ENCODE results near the gene TPPP2.
A peak's percentile ranks its signal among the peaks of the same experiment; 100 is the strongest.
"Not testable (repeated sequence)": the region's sequence is repeated elsewhere in the genome, so short reads cannot be mapped to it uniquely, and the experiment has no call there.

Gene TPPP2

GRCh38 chr14:21029917-21030316 lies at the start of gene TPPP2:
Gene TPPP2, plus strand, starts transcription at chr14:21030217. Its CDS starts 365 bp downstream, at chr14:21030582.
- DNase-seq (ENCODE audit: low spot score): no peak

DNA sequence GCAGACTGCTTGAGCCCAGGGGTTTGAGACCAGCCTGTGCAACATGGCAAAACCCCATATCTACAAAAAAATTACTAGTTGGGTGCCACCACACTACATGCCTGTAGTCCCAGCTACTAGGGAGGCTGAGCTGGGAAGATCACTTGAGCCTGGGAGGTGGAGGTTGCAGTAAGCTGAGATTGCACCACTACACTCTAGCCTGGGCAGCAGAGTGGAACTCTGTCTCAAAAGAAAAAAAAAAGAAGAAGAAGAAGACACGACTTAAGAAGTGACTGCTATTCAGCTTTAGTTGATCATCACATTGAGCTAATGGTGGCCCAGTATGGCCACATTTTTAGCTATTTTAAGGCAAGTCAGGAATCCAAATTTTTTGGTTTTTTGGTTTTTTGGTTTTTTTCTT lies 49.1 kb upstream of the TPPP2 start:
- no peak for DNase-seq (ENCODE audit: low spot score)

DNA sequence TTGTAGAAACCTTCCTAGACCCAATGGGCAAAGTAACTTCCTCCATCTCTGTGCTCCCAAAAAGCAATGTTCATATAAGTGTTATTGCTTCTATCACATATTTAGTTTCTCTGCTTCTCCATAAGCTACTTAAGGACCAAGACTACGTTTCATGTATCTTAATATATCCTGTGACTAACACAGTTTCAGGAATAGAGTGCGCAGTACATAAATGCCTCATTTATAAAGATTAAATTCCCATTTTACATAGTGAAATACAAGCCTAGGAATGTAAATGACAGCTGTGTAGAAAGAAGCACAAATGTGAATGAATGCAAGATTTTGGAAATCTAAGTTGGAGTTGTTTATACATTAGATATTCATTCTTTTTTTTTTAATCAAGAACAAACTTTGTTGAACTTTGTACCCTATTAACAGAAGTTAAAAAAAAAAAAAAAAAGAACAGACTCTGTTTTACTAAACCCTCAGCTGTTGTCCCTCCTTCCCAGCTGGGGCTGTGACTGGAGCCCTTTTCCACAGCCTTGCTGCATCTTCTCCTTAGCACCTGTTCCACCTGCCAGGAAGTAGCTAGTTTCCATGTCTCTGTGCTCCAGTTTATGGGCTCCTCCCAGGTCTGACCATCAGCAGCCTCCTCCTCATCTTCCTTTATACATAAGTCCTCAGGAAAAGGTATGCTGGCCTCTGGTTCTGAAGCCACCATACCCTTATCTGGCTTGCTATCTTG lies 47.2 kb upstream of the TPPP2 start:
- no peak for DNase-seq (ENCODE audit: low spot score)

- DNase-seq (ENCODE audit: low spot score): not testable (repeated sequence)
These were observed 44.4 kb upstream of the TPPP2 start for GRCh38 chr14:20985650-20986049.

DNA sequence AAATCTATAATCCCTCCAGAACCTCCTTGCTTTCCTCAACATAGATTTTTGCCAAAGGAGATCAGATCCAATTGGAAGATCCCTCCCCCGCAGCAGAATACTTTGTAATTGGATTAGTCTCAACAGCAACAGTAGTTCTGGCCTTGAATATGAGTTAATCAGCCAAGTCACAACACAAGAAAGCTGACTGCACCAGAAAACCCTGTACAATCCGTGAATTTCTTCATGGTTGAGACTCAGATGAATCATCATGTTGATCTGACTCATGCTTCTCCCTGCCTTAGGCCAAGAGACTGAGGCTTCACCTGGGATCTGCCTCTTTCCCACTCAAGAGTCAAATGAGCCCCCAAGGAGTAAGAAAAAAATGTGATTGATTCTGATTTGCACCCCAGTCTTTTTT lies 43.2 kb upstream of the TPPP2 start:
- DNase-seq (ENCODE audit: low spot score): peak; percentile 58

GRCh38 chr14:20988717-20989470 lies 41.1 kb upstream of the TPPP2 start:
- no peak for DNase-seq (ENCODE audit: low spot score)

GRCh38 chr14:20989471-20989786 lies 40.6 kb upstream of the TPPP2 start:
- no peak for DNase-seq (ENCODE audit: low spot score)

DNA sequence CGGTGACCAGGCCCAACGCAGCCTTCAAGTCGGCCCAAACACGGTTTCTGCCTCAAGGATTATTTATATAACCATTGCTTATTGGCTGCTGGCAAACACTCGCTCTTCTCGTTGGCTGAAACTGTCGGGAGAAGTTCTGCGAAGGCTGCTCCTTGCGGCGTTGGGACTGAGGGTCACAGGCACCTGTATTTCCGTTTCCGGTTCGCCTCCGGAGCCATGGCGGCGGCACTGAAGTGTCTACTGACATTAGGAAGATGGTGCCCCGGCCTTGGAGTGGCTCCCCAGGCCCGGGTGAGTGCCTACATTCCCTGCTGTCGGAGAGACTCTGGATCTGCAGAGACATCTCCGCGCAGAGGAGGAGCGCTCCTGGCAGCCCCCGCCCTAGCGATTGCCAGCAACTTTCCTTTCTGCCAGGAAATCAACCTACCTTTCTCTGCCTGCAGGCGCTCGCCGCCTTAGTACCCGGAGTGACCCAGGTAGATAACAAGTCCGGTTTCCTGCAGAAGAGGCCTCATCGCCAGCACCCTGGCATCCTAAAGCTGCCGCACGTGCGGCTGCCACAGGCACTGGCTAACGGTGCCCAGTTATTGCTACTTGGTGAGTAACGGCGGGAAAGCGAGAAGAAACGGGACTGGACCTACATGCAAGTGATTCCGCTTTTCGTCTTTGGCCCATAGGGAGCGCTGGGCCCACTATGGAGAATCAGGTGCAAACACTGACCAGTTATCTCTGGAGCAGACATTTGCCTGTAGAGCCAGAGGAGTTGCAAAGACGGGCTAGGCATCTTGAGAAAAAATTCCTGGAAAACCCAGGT lies 40.0 kb upstream of the TPPP2 start, which contains the start of gene METTL17:
Gene METTL17, plus strand, starts transcription at position 194 of the 814 bp plus-strand sequence. Its CDS starts 23 bp downstream, at position 217.
- DNase-seq (ENCODE audit: low spot score): peak; percentile 96

GRCh38 chr14:20996521-20996920 lies 33.5 kb upstream of the TPPP2 start:
- DNase-seq (ENCODE audit: low spot score): no peak

DNA sequence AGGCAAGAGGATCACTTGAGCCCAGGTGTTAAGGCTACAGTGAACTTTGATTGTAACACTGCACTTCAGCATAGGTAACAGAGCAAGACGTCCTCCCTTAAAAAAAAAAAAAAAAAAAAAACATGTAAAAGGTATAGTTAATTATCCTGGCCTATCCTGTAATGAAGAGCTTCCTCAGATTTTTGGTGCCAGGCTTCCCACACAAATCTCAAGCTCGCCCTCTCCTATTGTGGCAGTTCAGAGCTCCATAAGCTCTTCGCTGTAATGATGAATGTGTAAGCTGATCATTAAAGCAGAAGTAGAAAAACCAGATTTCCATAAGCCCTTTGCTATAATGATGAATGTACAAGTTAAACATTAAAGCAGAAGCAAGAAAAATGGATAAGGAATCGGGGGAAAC lies 32.9 kb upstream of the TPPP2 start:
- no peak for DNase-seq (ENCODE audit: low spot score)

- no peak for DNase-seq (ENCODE audit: low spot score)
These were observed 32.5 kb upstream of the TPPP2 start for GRCh38 chr14:20997564-20997963.

DNA sequence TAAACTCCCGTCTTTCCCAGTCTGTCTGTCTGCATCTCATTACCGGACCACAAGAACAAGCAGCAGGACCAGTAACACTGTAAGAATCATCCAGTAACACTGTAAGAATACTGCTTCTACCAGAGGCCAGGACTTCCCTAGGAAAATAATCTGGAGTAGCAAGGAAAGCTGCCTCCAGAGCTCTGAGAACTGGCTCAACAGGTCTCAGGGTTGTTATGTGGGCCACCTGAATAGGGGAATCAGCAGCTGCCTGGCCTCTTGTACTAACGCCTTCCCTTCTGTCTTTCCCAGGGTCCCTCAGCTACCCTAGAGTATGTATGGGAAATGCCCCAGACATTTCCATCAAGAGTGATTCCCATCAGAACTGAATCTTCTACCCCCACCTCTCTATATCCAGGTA lies 31.9 kb upstream of the TPPP2 start:
- DNase-seq (ENCODE audit: low spot score): no peak

- DNase-seq (ENCODE audit: low spot score): no peak
These were observed 31.2 kb upstream of the TPPP2 start, which contains the start of gene SLC39A2 for GRCh38 chr14:20998674-20999366. Gene SLC39A2, plus strand, starts transcription at chr14:20999293. Its CDS starts 154 bp downstream, at chr14:20999447.

DNA sequence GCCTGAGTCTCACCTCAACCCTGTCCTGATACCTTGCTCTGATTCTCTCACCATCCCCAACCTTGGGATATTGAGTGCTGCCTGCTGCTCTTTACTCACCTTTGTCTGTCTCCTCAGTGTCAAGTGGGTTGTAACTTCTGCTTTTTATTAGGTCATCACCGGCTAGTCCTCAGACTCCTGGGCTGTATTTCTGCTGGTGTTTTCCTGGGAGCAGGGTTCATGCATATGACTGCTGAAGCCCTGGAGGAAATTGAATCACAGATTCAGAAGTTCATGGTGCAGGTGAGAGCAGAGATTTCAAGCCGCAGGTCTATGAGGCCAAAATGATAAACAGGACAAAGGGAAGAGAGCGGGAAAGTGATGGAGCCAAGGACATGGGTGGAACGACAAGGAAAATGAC lies 30.4 kb upstream of the TPPP2 start:
- DNase-seq (ENCODE audit: low spot score): no peak

DNA sequence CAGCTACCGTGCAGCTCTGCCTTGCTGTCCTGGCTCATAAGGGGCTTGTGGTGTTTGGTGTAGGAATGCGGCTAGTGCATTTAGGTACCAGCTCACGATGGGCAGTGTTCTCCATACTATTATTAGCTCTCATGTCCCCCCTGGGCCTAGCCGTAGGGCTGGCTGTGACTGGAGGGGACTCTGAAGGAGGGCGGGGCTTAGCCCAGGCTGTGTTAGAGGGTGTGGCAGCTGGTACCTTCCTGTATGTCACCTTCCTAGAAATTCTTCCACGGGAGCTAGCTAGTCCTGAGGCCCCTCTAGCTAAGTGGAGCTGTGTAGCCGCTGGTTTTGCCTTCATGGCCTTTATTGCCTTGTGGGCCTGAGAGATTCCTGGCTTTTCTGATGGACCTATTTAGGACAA lies 28.8 kb upstream of the TPPP2 start:
- no peak for DNase-seq (ENCODE audit: low spot score)

DNA sequence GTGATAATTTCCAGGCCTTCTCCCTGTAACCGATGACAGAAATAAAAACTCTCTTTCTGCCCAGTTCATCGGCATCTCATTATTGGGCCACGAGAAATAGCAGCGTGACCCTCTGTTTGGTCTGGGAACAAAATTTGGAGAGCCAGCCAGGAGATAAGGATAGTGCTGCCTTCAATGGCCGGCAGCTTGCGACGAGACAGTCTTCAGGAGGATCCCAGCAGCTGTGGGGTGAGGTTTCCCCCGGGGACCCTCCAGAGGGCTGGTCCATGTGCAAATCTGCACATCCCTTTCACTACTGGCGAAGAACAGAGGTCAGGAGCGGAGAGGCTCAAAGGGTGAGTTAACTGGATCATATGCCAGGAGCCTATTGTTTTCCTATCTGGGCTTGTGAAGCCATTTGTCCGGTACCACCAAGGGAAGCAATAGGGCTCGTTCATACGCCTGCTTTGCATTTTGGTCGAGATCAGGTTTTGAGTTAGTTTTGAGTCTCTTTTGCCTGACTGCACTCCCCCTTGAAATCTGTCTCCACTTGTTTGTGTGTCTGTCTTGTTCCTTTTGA lies 26.1 kb upstream of the TPPP2 start:
- no peak for DNase-seq (ENCODE audit: low spot score)

DNA sequence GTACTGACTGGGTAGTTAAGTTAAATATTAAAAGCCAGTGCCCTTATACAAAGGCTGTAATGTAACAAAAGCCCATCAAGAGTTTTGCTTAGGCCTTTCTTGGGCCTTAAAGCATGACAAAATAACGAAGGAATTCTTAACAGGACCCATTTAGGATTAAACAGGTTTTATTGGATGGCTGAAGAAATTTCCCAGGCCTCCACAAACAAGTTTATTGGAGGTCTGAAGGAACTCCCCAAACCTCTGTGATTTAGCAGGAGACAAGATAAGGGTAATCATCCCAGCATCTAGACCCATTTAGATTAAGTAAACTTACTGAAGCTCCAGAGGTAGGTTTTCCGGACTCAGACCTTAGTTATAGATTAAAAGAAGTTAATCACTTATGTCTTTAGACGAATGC lies 20.3 kb upstream of the TPPP2 start:
- not testable (repeated sequence) for DNase-seq (ENCODE audit: low spot score)

- DNase-seq (ENCODE audit: low spot score): no peak
These were observed 18.9 kb upstream of the TPPP2 start for GRCh38 chr14:21011136-21011535.

DNA sequence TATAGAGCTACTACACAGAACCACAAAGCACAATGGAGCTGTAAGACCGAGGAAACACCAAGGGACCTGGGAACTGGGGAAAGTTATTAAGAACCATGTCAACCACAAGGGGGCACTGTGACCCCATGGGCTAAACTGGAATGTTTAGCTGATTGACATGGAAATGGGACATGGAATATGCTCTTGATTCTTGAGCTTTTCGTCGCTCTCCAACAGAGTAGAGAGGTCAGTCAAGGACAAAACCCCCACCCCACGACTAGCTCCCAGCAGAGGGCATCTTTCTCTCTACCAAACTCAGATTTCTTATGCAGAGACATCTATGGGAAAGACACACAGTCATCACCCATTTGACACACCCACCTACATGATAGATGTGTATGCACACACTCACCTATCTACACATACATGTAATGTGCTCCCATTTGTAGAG lies 15.2 kb upstream of the TPPP2 start:
- peak; percentile 74 for DNase-seq (ENCODE audit: low spot score)

DNA sequence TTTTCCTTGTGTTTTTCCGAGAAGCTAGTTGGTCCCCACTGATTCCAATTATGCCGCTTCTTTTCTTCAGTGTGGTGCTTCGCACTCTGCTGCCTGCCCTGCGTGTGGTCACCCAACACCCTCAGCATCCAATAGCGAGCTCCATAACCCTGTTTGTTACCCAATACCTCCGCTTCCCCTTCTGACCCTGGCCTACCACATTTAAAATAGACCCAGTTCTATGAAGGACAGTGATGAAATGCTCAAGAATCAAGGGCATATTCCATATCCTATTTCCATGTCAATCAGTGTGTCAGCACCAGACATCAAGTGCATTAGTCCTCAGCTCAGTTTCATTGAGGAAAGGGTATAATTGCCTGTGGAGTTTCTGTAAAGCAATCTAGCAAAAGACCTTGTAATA lies 14.7 kb upstream of the TPPP2 start:
- no peak for DNase-seq (ENCODE audit: low spot score)

- DNase-seq (ENCODE audit: low spot score): no peak
These were observed 13.4 kb upstream of the TPPP2 start for GRCh38 chr14:21016413-21017190.

All from activated CD4-positive, alpha-beta T cell treated with anti-CD3 and anti-CD28 coated beads, Interleukin-2, Interleukin-4, amounts not matched to agents 100 ng/mL and 50 ng/mL, durations not matched to agents 16 hours and 8 hours (primary cell).